ENCODE results near the gene LSS. TPM values are rescaled to one million over a fixed set of nuclear protein-coding genes. Genes with fewer than 3 reads are reported as not detected.

LSS gene
- 120 TPM for polyA plus RNA-seq (2013, experiment 1 of 2)
- polyA plus RNA-seq (2013, experiment 2 of 2) = 119 TPM

DNA sequence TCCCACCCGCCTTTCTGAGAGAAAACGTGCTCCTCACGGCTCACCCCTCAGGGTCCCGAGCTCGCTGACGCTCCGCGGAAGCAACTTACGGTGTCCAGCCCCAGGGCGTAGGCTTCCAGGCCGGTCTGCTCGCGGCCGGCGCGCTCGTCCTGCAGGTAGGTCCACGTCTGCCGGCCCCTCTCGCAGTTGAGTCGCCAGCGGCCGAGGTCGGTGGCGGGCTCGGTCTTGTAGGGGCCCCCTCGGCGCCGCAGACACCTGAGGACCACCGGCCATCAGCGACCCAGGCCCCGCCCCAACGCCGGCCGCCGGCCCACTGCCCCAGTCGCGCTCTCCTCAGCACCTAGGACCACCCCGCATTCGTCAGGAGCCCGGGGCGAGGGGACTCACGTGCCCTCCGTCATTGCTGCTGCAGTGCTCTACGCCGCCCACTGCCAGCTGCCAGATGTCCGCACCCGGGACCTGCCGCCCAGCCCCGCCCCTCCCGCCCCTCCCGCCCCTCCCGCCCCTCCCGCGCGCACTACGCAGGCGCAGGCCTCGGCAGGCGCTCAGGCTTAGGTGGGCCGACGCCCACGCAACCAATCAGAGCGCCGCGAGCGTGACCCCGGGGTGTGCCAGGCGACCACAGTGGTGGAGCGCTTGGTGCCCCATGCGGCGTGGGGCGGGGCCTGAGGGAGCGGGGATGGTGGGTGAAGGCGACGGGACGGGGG lies at the start of gene LSS:
LSS (minus strand) TSS at position 430 of the 707 bp plus-strand sequence; CDS start at position 401, 29 bp downstream.
- peak within 1 kb of the TSS; percentile 88 for H4K91ac ChIP-seq (ENCODE audit: low read length)
- no peaks in the 10 kb centered on the region for H3K27me3 ChIP-seq (ENCODE audit: control insufficient read depth in 1 of 2, insufficient read depth in 1 of 2, low read length in 2 of 2)
- peak within 1 kb of the TSS; percentile 43 to 91 for H3K23ac ChIP-seq (ENCODE audit: low read length in 2 of 2)
- peaks cover 17% of the 10 kb centered on the region for H3K79me1 ChIP-seq (replicated peaks; ENCODE audit: low read length, poor library complexity, severe bottlenecking)
- H3K14ac ChIP-seq (ENCODE audit: low read length in 2 of 2) = peak within 1 kb of the TSS; percentile 17 to 99
- peaks cover 14 to 28% of the 10 kb centered on the region in 2 experiments for H3K36me3 ChIP-seq (ENCODE audit: control insufficient read depth in 1 of 2, insufficient read depth in 2 of 2, low read depth in 1 of 2, low read length in 2 of 2)
- peak within 1 kb of the TSS; percentile 91 for H3K4me2 ChIP-seq (ENCODE audit: low read length, poor library complexity, severe bottlenecking)
- H2AFZ ChIP-seq (ENCODE audit: low read depth, low read length) = peak within 1 kb of the TSS; percentile 60
- H3K18ac ChIP-seq (ENCODE audit: low read depth in 1 of 2, low read length in 2 of 2) = peak within 1 kb of the TSS; percentile 89 to 99
- peak within 1 kb of the TSS; percentile 95 for H3K9ac ChIP-seq (ENCODE audit: low read length)
- peak; percentile 98 for DNase-seq
- no peaks in the 10 kb centered on the region for H3K9me3 ChIP-seq (ENCODE audit: control insufficient read depth, low read length)
- peak within 1 kb of the TSS; percentile 84 for H4K8ac ChIP-seq (ENCODE audit: low read length)
- peak within 1 kb of the TSS; percentile 80 to 100 for H3K4ac ChIP-seq (ENCODE audit: low read depth in 1 of 2, low read length in 2 of 2)
- peak within 1 kb of the TSS; percentile 69 for H2AK5ac ChIP-seq (ENCODE audit: low read length, severe bottlenecking)
- peak within 1 kb of the TSS; percentile 94 to 97 for H3K4me3 ChIP-seq (ENCODE audit: insufficient read depth in 1 of 2, low read depth in 1 of 2, low read length in 2 of 2)
- no peak within 1 kb of the TSS for H2BK5ac ChIP-seq (ENCODE audit: low read depth, low read length, poor library complexity, severe bottlenecking)
- under 1% methylated on average over 42 of the region's 77 CpGs for WGBS
- H2BK120ac ChIP-seq (ENCODE audit: low read depth, low read length) = peak within 1 kb of the TSS; percentile 65
- H2BK15ac ChIP-seq (ENCODE audit: low read depth, poor library complexity, severe bottlenecking) = peak within 1 kb of the TSS; percentile 63
- peak within 1 kb of the TSS; percentile 78 to 95 for H2BK12ac ChIP-seq (ENCODE audit: low read length in 2 of 2)
- H3K27ac ChIP-seq (ENCODE audit: low read length, poor library complexity, severe bottlenecking) = peak within 1 kb of the TSS; percentile 39
- peaks cover 24% of the 10 kb centered on the region for H3K4me1 ChIP-seq (ENCODE audit: control insufficient read depth, insufficient read depth, low read depth, low read length)

DNA sequence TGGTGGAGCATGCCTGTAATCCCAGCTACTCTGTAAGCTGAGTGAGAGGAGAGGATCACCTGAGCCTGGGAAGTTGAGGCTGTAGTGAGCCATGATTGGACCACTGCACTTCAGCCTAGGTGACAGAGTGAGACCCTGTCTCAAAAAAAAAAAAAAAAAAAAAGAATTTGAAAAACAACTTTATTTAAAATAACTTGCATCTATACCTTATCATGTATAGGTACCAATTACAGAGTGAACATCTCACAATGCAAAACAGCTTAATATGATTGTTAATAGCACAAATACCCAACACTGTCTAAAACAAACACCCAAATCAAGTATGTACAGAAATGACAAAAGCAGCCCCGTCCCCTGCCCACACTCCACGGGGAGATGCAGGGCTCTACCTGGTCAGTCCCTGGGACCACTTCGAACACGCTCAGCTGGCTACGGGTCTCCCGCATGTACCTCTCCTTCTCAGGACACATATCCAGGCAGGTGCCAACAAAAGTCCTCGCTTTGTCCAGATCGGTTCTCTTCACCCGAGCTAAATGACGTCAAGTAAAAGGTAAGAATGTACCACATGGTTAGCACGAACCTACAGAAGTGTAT lies 46.3 kb upstream of the LSS start:
- over 99% methylated on average over 10 of the region's 11 CpGs for WGBS
- Histone ChIP-seq H3K4me2 (ENCODE audit: low read length, poor library complexity, severe bottlenecking) (no peak overlapping the region), H4K91ac (ENCODE audit: low read length) (no peak overlapping the region)

DNA sequence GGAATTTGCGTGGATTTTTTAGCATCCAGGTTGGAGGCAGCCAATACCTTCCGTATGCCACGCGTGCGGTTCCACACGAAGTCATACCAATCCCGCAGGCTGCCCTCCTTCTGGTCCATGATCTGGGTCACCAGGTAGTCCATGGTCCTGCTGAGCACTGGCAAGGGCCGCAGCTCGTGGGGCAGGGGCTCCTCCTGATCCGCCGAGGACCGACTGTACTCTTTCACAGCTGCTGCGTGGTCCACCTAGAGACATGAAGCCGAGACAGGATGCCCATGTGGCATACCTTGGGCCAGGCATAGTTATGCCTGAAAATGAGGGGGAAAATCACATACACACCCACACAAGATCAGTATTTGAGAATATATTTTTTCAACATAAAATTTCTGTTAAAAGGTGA lies 44.8 kb upstream of the LSS start:
- Histone ChIP-seq H3K4me1 (ENCODE audit: control insufficient read depth, insufficient read depth, low read depth, low read length) (peaks cover 6% of the 10 kb centered on the region), H3K14ac (ENCODE audit: low read length in 2 of 2) (no peak overlapping the region), H3K9ac (ENCODE audit: low read length) (no peak overlapping the region), H3K9me3 (ENCODE audit: control insufficient read depth, low read length) (no peaks in the 10 kb centered on the region), H4K8ac (ENCODE audit: low read length) (no peak overlapping the region), H2AFZ (ENCODE audit: low read depth, low read length) (no peak overlapping the region), H3K4me2 (ENCODE audit: low read length, poor library complexity, severe bottlenecking) (no peak overlapping the region), H2AK5ac (ENCODE audit: low read length, severe bottlenecking) (no peak overlapping the region), H3K27ac (ENCODE audit: low read length, poor library complexity, severe bottlenecking) (no peak overlapping the region), H3K4me3 (ENCODE audit: insufficient read depth in 1 of 2, low read depth in 1 of 2, low read length in 2 of 2) (no peak overlapping the region), H2BK12ac (ENCODE audit: low read length in 2 of 2) (no peak overlapping the region), H2BK120ac (ENCODE audit: low read depth, low read length) (no peak overlapping the region), H3K23ac (ENCODE audit: low read length in 2 of 2) (no peak overlapping the region), H3K36me3 (ENCODE audit: control insufficient read depth in 1 of 2, insufficient read depth in 2 of 2, low read depth in 1 of 2, low read length in 2 of 2) (peaks cover 72 to 94% of the 10 kb centered on the region in 2 experiments), H4K91ac (ENCODE audit: low read length) (no peak overlapping the region), H2BK5ac (ENCODE audit: low read depth, low read length, poor library complexity, severe bottlenecking) (no peak overlapping the region), H2BK15ac (ENCODE audit: low read depth, poor library complexity, severe bottlenecking) (no peak overlapping the region), H3K4ac (ENCODE audit: low read depth in 1 of 2, low read length in 2 of 2) (no peak overlapping the region), H3K27me3 (ENCODE audit: control insufficient read depth in 1 of 2, insufficient read depth in 1 of 2, low read length in 2 of 2) (no peaks in the 10 kb centered on the region), H3K18ac (ENCODE audit: low read depth in 1 of 2, low read length in 2 of 2) (no peak overlapping the region), H3K79me1 (replicated peaks; ENCODE audit: low read length, poor library complexity, severe bottlenecking) (peaks cover 28% of the 10 kb centered on the region)
- no peak for DNase-seq
- WGBS = 93% methylated on average over 13 of the region's 14 CpGs

More for the DNA sequence above, 46.3 kb upstream of the LSS start:
- no peaks in the 10 kb centered on the region for H3K4me1 ChIP-seq (ENCODE audit: control insufficient read depth, insufficient read depth, low read depth, low read length)
- no peak overlapping the region for H2AFZ ChIP-seq (ENCODE audit: low read depth, low read length)
- H3K9ac ChIP-seq (ENCODE audit: low read length) = no peak overlapping the region
- H3K14ac ChIP-seq (ENCODE audit: low read length in 2 of 2) = no peak overlapping the region
- no peak overlapping the region for H2AK5ac ChIP-seq (ENCODE audit: low read length, severe bottlenecking)
- no peaks in the 10 kb centered on the region for H3K9me3 ChIP-seq (ENCODE audit: control insufficient read depth, low read length)
- no peak overlapping the region for H3K18ac ChIP-seq (ENCODE audit: low read depth in 1 of 2, low read length in 2 of 2)
- no peak overlapping the region for H3K27ac ChIP-seq (ENCODE audit: low read length, poor library complexity, severe bottlenecking)
- H2BK12ac ChIP-seq (ENCODE audit: low read length in 2 of 2) = no peak overlapping the region
- H2BK120ac ChIP-seq (ENCODE audit: low read depth, low read length) = no peak overlapping the region
- no peak overlapping the region for H3K4ac ChIP-seq (ENCODE audit: low read depth in 1 of 2, low read length in 2 of 2)
- DNase-seq = no peak
- H3K27me3 ChIP-seq (ENCODE audit: control insufficient read depth in 1 of 2, insufficient read depth in 1 of 2, low read length in 2 of 2) = no peaks in the 10 kb centered on the region
- H3K23ac ChIP-seq (ENCODE audit: low read length in 2 of 2) = no peak overlapping the region
- no peak overlapping the region for H3K4me3 ChIP-seq (ENCODE audit: insufficient read depth in 1 of 2, low read depth in 1 of 2, low read length in 2 of 2)
- peaks cover 73 to 93% of the 10 kb centered on the region in 2 experiments for H3K36me3 ChIP-seq (ENCODE audit: control insufficient read depth in 1 of 2, insufficient read depth in 2 of 2, low read depth in 1 of 2, low read length in 2 of 2)
- H3K79me1 ChIP-seq (replicated peaks; ENCODE audit: low read length, poor library complexity, severe bottlenecking) = peaks cover 35% of the 10 kb centered on the region
- no peak overlapping the region for H2BK5ac ChIP-seq (ENCODE audit: low read depth, low read length, poor library complexity, severe bottlenecking)
- H2BK15ac ChIP-seq (ENCODE audit: low read depth, poor library complexity, severe bottlenecking) = no peak overlapping the region
- H4K8ac ChIP-seq (ENCODE audit: low read length) = no peak overlapping the region

DNA sequence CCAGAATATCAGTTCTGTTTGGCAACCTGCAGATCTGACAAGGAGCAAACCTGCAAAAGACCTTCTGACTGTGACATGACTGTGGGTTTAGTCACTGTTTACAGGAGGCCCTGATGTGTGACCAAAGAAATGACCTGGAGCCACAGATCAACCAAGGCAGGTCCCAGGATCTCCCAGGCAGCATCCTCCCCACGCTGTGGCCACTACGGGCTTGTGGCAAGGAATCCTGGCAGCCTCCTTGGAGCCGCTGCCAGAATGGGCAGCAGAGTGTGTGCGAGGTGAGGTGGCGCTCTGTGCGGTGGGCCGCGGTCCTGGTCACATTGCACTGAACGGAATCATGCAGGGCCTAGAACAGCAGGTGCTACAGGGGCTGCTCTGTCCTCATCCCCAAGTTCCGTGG lies 40.9 kb upstream of the LSS start:
- 95% methylated on average over 10 of the region's 10 CpGs for WGBS
- Histone ChIP-seq H2BK5ac (ENCODE audit: low read depth, low read length, poor library complexity, severe bottlenecking) (no peak overlapping the region), H2AK5ac (ENCODE audit: low read length, severe bottlenecking) (no peak overlapping the region), H3K4me2 (ENCODE audit: low read length, poor library complexity, severe bottlenecking) (no peak overlapping the region), H3K4me1 (ENCODE audit: control insufficient read depth, insufficient read depth, low read depth, low read length) (peaks cover 8% of the 10 kb centered on the region), H4K8ac (ENCODE audit: low read length) (no peak overlapping the region), H2BK120ac (ENCODE audit: low read depth, low read length) (no peak overlapping the region), H3K9ac (ENCODE audit: low read length) (no peak overlapping the region), H2BK15ac (ENCODE audit: low read depth, poor library complexity, severe bottlenecking) (no peak overlapping the region), H3K4me3 (ENCODE audit: insufficient read depth in 1 of 2, low read depth in 1 of 2, low read length in 2 of 2) (no peak overlapping the region), H3K14ac (ENCODE audit: low read length in 2 of 2) (no peak overlapping the region), H3K36me3 (ENCODE audit: control insufficient read depth in 1 of 2, insufficient read depth in 2 of 2, low read depth in 1 of 2, low read length in 2 of 2) (peaks cover 84 to 95% of the 10 kb centered on the region in 2 experiments), H3K27me3 (ENCODE audit: control insufficient read depth in 1 of 2, insufficient read depth in 1 of 2, low read length in 2 of 2) (no peaks in the 10 kb centered on the region), H4K91ac (ENCODE audit: low read length) (no peak overlapping the region), H3K27ac (ENCODE audit: low read length, poor library complexity, severe bottlenecking) (no peak overlapping the region), H3K4ac (ENCODE audit: low read depth in 1 of 2, low read length in 2 of 2) (peak overlapping the region in 1 of 2 experiments; percentile 24), H3K23ac (ENCODE audit: low read length in 2 of 2) (no peak overlapping the region), H3K79me1 (replicated peaks; ENCODE audit: low read length, poor library complexity, severe bottlenecking) (peaks cover 30% of the 10 kb centered on the region), H3K9me3 (ENCODE audit: control insufficient read depth, low read length) (no peaks in the 10 kb centered on the region), H2AFZ (ENCODE audit: low read depth, low read length) (no peak overlapping the region), H3K18ac (ENCODE audit: low read depth in 1 of 2, low read length in 2 of 2) (no peak overlapping the region), H2BK12ac (ENCODE audit: low read length in 2 of 2) (no peak overlapping the region)
- DNase-seq = no peak

Data from mesenchymal stem cell (in vitro differentiated cells and primary cell).